HepG2 (cell line): ENCODE measurements around the gene BLCAP. TPM values are rescaled to one million over a fixed set of nuclear protein-coding genes. Genes with fewer than 3 reads are reported as not detected.

ENCODE experiments used
- ADNP ChIP-seq: sonication (generic); formaldehyde crosslinking; IDR thresholded peaks from 2 replicates; pipeline ENCODE4 v1.4.0; 2020; ENCODE audit warnings: missing genetic modification reagents
- BHLHE40 ChIP-seq: IDR thresholded peaks from 2 replicates; pipeline ENCODE4 v1.6.1; 2011; ENCODE audit warnings: low read length, improper control_type of control experiment
- CHCHD3 ChIP-seq: sonication (generic); formaldehyde crosslinking; IDR thresholded peaks from 2 replicates; pipeline ENCODE4 v1.8.0; 2022; ENCODE audit warnings: mild to moderate bottlenecking, missing genetic modification reagents, moderate library complexity
- GLI4 ChIP-seq: sonication (generic); formaldehyde crosslinking; IDR thresholded peaks from 2 replicates; pipeline ENCODE4 v1.5.1; 2020; ENCODE audit warnings: missing genetic modification reagents, mild to moderate bottlenecking, moderate library complexity, borderline replicate concordance
- GTF2F1 ChIP-seq: fragments of 150-350 bp; IDR thresholded peaks from 2 replicates; pipeline ENCODE4 v1.6.1; 2014; ENCODE audit warnings: low read length
- POGZ ChIP-seq: sonication (generic); formaldehyde crosslinking; IDR thresholded peaks from 2 replicates; pipeline ENCODE4 v1.4.0; 2020; ENCODE audit warnings: mild to moderate bottlenecking, missing genetic modification reagents
- SIN3B ChIP-seq: fragments of 150-350 bp; IDR thresholded peaks from 2 replicates; pipeline ENCODE4 v1.6.1; 2014; ENCODE audit warnings: low read length
- SKI ChIP-seq: fragments of 450-650 bp; IDR thresholded peaks from one replicate; pipeline ENCODE4 v1.6.1; 2018; ENCODE audit warnings: mild to moderate bottlenecking; ENCODE audit not compliant: partially characterized antibody
- SMAD9 ChIP-seq: sonication (generic); formaldehyde crosslinking; IDR thresholded peaks from 2 replicates; pipeline ENCODE4 v1.5.1; 2020; ENCODE audit warnings: mild to moderate bottlenecking, missing genetic modification reagents
- ZNF468 ChIP-seq: sonication (generic); formaldehyde crosslinking; IDR thresholded peaks from 2 replicates; pipeline ENCODE4 v1.8.0; 2022; ENCODE audit warnings: mild to moderate bottlenecking, moderate library complexity, missing genetic modification reagents
- ZNF562 ChIP-seq: sonication (generic); formaldehyde crosslinking; IDR thresholded peaks from 2 replicates; pipeline ENCODE4 v1.8.0; 2022; ENCODE audit warnings: missing genetic modification reagents, borderline replicate concordance
- ZNF768 ChIP-seq: sonication (generic); formaldehyde crosslinking; IDR thresholded peaks from 2 replicates; pipeline ENCODE4 v1.4.0; 2020; ENCODE audit warnings: missing genetic modification reagents
- polyA plus RNA-seq, 8 experiments: library from polyadenylated mRNA; depleted of rRNA in 3 of 8; stranded (reverse) in 7 of 8; unstranded in 1 of 8; fragments of >200 nt; fragmentation: Illumina TruSeq in 4 of 8; extraction: Trizol in 4 of 8; gene quantifications; 2 replicates each; pipeline versions ENCODE4 v1.2.1 to v1.2.3, GENCODE V29; 2011 to 2016; ENCODE audit warnings: low read depth in 4 of 8, missing spikeins in 1 of 8, mixed read lengths in 1 of 8; ENCODE audit not compliant: insufficient read depth in 1 of 8
- total RNA-seq, 5 experiments: library from RNA; depleted of rRNA; stranded (reverse); fragments of >200 nt; fragmentation: Illumina TruSeq; extraction: Trizol; gene quantifications; 2 replicates each; pipeline ENCODE4 v1.2.3, GENCODE V29; 2016; ENCODE audit warnings: low read depth in 1 of 5
- TF ChIP-seq, protein P1 (sequence below): sonication (generic); formaldehyde crosslinking; IDR thresholded peaks from 2 replicates; pipeline ENCODE4 v1.8.1; 2023; ENCODE audit warnings: missing genetic modification reagents, inconsistent platforms, borderline replicate concordance
- TF ChIP-seq, protein P2 (sequence below): sonication (generic); formaldehyde crosslinking; IDR thresholded peaks from 2 replicates; pipeline ENCODE4 v1.4.0; 2020; ENCODE audit warnings: missing genetic modification reagents
- TF ChIP-seq, protein P3 (sequence below): sonication (generic); formaldehyde crosslinking; IDR thresholded peaks from 2 replicates; pipeline ENCODE4 v1.8.0; 2023; ENCODE audit warnings: mild to moderate bottlenecking, missing genetic modification reagents
- TF ChIP-seq, protein P4 (sequence below): sonication (generic); formaldehyde crosslinking; IDR thresholded peaks from 2 replicates; pipeline ENCODE4 v1.5.1; 2020; ENCODE audit warnings: mild to moderate bottlenecking, missing genetic modification reagents
- TF ChIP-seq, protein P5 (sequence below): sonication (generic); formaldehyde crosslinking; IDR thresholded peaks from 2 replicates; pipeline ENCODE4 v1.5.1; 2020; ENCODE audit warnings: mild to moderate bottlenecking, moderate library complexity, missing genetic modification reagents

BLCAP gene
- total and polyA plus RNA-seq, 2 of the 13 experiments (the other 11 are each of a cell fraction or from before 2014, with no cell fraction given): 52.4 to 86.8 TPM

DNA sequence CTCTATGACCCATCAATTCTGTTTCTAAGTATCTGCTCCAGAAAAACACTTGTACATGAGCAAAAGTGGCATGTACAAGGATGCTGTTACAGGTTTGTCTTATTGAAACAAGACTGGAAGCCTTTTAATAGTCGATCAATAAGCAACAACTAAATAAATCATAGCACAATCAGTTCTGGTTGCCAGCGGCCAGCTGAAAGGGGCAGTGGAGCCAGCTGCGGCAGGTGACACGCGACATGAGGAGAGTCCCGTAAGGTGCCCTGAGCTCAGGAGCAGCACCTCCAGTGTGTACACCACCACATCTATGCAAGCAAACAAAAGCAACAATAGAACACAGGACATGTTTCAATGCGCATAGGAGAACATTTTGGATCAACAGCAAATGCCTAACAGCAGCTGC lies 27.4 kb downstream of the BLCAP start (continued):
- TF ChIP-seq, protein P1, sequence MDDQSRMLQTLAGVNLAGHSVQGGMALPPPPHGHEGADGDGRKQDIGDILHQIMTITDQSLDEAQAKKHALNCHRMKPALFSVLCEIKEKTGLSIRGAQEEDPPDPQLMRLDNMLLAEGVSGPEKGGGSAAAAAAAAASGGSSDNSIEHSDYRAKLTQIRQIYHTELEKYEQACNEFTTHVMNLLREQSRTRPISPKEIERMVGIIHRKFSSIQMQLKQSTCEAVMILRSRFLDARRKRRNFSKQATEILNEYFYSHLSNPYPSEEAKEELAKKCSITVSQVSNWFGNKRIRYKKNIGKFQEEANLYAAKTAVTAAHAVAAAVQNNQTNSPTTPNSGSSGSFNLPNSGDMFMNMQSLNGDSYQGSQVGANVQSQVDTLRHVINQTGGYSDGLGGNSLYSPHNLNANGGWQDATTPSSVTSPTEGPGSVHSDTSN: no peak
- TF ChIP-seq SMAD9 (no peak), ZNF768 (no peak), ADNP (CRISPR knock-in tag) (no peak), POGZ (CRISPR knock-in tag) (no peak), CHCHD3 (CRISPR knock-in tag) (no peak), SIN3B (no peak), ZNF468 (no peak), ZNF562 (CRISPR knock-in tag) (no peak), BHLHE40 (no peak), GLI4 (CRISPR knock-in tag) (no peak), SKI (no peak), GTF2F1 (no peak)
- TF ChIP-seq, protein P2, sequence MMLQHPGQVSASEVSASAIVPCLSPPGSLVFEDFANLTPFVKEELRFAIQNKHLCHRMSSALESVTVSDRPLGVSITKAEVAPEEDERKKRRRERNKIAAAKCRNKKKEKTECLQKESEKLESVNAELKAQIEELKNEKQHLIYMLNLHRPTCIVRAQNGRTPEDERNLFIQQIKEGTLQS (CRISPR knock-in tag): no peak
- TF ChIP-seq, protein P3, sequence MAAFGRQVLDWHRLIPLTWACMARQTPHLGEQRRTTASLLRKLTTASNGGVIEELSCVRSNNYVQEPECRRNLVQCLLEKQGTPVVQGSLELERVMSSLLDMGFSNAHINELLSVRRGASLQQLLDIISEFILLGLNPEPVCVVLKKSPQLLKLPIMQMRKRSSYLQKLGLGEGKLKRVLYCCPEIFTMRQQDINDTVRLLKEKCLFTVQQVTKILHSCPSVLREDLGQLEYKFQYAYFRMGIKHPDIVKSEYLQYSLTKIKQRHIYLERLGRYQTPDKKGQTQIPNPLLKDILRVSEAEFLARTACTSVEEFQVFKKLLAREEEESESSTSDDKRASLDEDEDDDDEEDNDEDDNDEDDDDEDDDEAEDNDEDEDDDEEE (CRISPR knock-in tag): no peak
- TF ChIP-seq, protein P4, sequence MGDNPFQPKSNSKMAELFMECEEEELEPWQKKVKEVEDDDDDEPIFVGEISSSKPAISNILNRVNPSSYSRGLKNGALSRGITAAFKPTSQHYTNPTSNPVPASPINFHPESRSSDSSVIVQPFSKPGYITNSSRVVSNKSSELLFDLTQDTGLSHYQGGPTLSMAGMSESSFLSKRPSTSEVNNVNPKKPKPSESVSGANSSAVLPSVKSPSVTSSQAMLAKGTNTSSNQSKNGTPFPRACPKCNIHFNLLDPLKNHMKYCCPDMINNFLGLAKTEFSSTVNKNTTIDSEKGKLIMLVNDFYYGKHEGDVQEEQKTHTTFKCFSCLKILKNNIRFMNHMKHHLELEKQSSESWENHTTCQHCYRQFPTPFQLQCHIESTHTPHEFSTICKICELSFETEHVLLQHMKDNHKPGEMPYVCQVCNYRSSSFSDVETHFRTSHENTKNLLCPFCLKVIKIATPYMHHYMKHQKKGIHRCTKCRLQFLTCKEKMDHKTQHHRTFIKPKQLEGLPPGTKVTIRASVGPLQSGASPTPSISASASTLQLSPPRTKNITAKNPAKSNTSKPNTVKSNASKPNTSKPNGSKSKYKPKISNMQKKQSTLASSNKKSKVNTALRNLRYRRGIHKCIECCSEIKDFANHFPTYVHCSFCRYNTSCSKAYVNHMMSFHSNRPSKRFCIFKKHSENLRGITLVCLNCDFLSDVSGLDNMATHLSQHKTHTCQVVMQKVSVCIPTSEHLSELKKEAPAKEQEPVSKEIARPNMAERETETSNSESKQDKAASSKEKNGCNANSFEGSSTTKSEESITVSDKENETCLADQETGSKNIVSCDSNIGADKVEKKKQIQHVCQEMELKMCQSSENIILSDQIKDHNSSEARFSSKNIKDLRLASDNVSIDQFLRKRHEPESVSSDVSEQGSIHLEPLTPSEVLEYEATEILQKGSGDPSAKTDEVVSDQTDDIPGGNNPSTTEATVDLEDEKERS (CRISPR knock-in tag): no peak
- TF ChIP-seq, protein P5, sequence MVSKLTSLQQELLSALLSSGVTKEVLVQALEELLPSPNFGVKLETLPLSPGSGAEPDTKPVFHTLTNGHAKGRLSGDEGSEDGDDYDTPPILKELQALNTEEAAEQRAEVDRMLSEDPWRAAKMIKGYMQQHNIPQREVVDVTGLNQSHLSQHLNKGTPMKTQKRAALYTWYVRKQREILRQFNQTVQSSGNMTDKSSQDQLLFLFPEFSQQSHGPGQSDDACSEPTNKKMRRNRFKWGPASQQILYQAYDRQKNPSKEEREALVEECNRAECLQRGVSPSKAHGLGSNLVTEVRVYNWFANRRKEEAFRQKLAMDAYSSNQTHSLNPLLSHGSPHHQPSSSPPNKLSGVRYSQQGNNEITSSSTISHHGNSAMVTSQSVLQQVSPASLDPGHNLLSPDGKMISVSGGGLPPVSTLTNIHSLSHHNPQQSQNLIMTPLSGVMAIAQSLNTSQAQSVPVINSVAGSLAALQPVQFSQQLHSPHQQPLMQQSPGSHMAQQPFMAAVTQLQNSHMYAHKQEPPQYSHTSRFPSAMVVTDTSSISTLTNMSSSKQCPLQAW (CRISPR knock-in tag): no peak
